HG03159 (cell line): ENCODE measurements around the gene BACH2.
"Not testable (repeated sequence)": the region's sequence is repeated elsewhere in the genome, so short reads cannot be mapped to it uniquely, and the experiment has no call there.

ENCODE experiments used
- ATAC-seq: cut with Tn5 transposase; IDR thresholded peaks from one replicate; pipeline ENCODE4 v1.9.1; 2021; ENCODE audit warnings: mild to moderate bottlenecking, moderate library complexity; ENCODE audit not compliant: unreplicated experiment

BACH2 gene

GRCh38 chr6:90045535-90045934 is 251.1 kb downstream of the BACH2 start:
- ATAC-seq = no peak

DNA sequence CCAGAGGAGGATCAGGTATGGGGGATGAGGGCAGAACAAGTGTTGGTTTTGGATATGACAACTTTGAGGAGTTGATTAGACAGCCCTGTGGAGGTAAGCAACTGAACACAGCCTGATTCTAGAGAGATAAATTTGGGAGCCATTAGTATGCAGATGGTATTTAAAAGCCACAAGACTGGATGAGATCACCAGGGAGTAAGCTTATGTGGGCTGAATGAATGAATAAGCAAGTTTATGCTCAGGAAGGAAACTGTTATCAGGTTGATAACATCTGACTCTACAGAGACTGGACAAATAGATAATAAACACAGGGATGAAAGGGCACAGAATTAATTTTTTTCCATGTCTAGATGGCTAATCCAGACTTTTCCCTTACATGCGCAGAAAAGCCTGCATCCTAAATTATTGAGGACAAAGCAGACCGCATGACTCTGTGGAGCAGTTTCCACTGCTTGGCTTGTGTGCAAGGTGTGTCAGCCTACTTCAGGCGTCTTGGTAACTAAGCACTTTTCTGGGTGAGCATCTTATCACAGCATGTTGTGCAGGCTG is 251.7 kb downstream of the BACH2 start:
- no peak for ATAC-seq

- ATAC-seq = no peak
Measured at GRCh38 chr6:90044182-90044832, 252.3 kb downstream of the BACH2 start.

DNA sequence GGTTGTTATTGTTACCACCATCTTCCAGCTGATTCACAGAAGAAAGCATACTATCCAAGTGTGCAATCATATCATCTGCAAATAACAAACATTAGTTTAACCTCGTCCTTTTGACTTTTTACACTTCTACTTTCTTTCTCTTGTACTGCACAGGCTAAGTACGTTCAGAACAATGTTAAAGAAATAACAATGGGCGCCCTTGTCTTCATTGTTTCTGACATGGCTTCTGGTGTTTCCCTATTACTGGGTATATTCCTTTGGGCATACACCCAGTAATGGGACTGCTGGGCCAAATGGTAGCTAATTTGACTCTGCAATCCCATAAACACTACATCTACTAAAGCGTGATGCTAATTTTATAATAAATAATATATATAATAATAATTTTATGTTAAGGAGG is 255.7 kb downstream of the BACH2 start:
- no peak for ATAC-seq

- ATAC-seq = no peak
Measured at GRCh38 chr6:90039911-90040310, 256.7 kb downstream of the BACH2 start.

DNA sequence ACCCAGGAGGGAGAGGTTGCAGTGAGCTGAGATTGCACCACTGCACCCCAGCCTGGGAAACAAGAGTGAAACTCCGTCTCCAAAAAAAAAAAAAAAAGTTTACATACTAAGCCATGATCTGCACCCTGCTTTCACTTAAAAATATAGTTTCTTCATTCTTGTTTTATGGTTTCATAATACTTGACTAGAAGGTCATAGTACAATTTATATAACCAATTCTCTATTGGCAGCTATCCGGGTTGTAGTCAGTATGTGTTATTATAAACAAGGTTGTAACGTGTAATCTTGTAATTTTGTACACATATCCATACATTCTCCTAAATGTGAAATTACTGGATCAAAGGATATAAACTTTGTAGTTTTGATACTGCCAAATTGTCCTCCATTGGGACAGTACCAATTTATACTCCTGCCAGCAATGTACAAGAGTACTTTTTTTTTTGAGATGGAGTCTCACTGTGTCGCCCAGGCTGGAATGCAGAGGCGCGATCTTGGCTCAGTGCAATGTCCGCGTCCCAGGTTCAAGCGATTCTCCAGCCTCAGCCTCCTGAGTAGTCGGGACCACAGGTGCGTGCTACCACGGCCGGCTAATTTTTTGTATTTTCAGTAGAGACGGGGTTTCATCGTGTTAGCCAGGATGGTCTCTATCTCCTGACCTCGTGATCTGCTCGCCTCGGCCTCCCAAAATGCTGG is 257.5 kb downstream of the BACH2 start:
- no peak for ATAC-seq

DNA sequence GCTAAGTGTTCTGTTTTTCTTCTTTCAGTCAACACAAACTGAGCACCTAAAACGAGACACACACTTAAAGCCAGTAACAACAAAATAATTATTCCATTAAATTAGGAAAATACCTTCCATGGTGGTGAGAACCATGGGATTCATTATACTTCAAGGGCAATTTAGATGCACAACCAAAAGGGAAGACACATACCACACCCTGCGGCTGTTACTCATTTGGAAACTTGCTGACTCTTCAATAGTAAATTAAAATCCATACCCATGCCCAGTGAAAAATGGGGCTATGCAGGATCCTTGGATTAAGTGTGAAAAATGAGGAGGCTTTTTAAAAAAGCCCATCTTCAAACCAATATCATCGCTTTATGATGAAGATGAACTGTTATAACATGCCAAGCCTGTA is 259.7 kb downstream of the BACH2 start:
- ATAC-seq = no peak

DNA sequence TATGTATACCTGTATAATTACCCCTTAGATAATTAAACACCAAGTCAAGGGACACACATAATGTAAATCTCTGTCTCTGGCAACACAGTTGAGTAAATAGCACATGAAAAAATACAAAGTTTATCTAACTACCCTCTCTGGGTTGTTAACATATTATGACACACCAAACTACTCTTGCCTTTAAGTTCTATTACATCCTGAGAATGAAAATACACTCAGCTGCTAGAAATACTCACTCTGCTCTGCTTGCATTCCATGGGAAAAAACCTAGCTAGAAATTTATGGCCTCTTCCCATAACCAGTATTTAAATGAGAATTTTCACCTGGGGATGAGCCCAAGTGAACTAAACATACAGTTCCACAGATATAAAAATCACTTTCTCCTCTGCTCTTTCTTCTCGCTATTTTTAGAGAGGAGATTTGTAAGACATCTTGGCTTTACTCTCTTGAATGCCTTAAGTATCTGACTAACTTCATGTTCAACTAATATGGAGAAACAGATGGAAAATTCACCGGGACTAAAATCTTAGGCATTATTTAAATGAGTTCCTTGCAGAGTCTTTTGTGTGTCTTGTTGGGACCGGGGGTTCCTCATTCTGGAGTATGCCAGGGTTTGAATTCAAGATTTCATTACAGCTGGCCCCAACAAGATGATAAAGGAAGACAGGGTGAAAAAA is 261.5 kb downstream of the BACH2 start:
- no peak for ATAC-seq

DNA sequence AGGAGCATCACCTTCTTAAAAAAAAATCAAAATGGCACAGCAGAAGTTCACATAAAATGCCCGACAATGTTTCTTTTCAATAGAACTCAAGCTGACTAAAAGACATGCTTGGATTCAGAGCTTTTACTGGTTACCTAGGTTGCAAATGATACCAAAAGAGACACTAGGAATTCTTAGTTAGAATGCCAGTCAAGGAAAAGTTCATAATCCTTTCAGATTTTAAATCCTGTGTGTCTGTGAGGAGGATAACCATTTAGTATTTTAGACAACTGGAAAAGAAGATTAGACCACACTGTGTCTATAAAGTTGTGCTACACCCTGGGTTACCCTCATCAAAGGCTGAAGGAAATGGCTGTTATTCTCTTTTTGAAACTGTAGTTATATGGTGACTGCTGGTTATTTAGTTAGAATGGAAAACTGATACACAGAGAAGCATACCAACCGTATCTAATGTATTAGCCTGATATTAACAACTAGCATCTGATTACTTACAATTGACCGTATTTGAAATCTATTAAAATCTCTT is 262.8 kb downstream of the BACH2 start:
- no peak for ATAC-seq

GRCh38 chr6:90032489-90033212 is 264.0 kb downstream of the BACH2 start:
- not testable (repeated sequence) for ATAC-seq

DNA sequence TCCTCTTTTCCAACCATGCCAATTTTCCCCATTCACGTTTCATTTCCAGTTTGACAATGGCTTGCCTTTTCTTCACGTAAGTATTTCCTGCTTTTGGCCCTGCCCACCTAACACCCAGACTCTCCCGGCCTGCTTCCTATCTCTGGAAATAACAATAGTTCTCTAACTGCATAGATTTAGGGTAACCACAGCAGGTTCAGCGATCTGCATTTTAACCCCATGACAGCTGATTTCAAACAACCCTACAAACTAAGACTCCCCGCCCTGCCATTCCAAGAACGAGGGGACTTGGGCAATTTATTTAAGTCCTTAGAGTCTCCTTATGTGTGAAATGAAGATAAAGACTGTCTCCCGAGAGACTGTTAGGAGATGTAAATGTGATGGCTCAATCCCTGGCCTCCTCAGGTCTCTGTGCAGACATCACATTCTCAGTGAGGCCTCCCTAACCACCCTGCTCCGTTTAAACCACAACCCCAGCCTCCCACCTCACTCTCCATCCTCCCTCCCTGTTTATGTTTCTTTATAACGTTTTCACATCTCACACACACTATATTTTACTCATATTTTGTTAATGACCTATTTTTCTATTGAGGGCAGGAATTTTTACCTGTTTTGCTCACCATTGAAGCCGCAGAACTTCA is 267.5 kb downstream of the BACH2 start:
- no peak for ATAC-seq

GRCh38 chr6:90028066-90028778 is 268.4 kb downstream of the BACH2 start:
- ATAC-seq = no peak

DNA sequence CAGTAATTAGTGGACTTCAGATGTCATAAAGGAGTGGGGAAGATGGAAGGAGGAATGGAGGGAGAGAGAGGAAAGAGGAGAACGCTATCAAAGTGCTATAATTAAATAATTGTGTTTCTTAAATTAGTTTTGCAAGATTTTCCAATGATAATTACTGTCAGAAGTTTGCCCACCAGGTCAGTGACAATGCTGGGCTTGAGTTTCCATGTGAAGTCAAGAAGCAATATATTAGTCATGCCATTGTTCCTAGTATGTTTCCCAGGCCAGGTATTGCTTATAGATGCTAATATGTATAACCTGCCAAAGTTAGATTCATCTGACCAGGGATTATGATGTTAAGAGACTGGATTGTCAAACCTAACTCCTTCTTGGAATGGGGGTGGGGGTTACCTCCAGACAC is 270.4 kb downstream of the BACH2 start:
- no peak for ATAC-seq

DNA sequence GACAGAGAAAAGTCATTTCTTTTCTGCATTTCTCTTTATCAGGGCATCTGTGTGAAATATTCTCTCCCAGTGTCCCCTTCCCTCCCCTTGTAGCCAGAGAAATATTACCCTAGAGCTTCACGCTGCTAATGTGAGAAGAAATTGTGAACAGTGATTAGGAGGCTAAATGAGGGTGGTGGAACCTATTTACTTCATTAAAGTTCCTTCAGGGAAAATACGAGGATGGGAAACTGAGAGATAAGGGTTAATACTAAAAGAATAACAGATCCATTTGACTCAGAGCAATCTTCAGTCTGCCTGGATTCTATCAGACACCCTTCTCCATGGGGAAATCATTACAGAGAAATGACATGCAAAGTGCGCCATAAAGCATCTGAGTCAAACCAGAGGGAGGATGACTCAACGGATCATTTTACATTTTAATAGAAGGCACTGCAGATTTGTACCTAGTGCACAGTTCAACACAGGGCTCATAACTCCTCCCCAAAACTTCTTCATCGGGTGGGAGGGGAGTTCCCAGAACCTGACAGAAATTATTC is 271.1 kb downstream of the BACH2 start:
- no peak for ATAC-seq

DNA sequence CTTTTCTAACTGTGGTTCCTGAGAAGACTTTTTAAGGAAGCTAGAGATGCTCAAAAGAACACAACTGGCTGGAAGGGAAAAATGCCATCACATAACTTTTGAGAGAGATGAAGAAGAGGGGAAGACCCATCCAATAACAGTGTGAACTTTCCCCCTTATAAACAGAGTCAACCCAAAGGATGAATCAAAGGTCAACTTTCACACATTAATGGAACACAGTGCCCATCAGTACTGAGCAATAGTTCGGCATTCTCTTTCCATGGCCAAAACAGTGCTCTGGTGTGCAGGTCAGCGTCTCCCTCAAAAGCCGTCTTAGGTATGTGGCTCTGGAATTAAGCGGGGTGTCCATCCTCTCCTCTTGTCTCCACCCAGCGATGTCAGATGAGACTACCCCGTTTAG is 272.0 kb downstream of the BACH2 start:
- ATAC-seq = no peak

DNA sequence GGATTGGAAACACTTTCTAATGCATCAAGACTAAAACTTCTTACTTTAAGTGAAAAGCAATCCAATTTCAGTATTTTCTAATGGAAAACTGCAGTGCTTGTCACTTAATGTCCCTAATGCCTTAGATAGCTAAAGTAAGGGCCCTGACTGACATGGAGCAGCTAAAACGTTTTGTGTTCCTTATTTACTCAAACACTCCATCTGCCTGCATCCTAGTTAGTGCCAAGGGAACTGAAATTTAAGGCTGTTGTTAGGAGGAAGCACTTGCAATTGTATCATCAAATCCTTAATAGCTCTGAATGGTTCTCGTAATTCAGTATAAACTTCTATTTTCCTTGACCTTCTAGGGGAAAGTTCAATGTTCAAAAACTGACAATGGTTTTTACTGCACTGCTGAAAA is 274.9 kb downstream of the BACH2 start:
- ATAC-seq = no peak

GRCh38 chr6:90020746-90021145 is 275.9 kb downstream of the BACH2 start:
- ATAC-seq = no peak

GRCh38 chr6:90019216-90019615 is 277.4 kb downstream of the BACH2 start:
- no peak for ATAC-seq

- no peak for ATAC-seq
Measured at GRCh38 chr6:90015883-90016282, 280.8 kb downstream of the BACH2 start.
